ENCODE measurements around the gene IFI30.
"Not testable (repeated sequence)": the region's sequence is repeated elsewhere in the genome, so short reads cannot be mapped to it uniquely, and the experiment has no call there.

Gene IFI30

GRCh38 chr19:18204394-18205199, 31.0 kb downstream of the IFI30 start:
- DNase-seq = no peak

- no peak for DNase-seq
Measured at GRCh38 chr19:18205200-18205892, 31.7 kb downstream of the IFI30 start.

- no peak for DNase-seq
Measured at GRCh38 chr19:18206018-18206417, 32.4 kb downstream of the IFI30 start.

- DNase-seq = no peak
Measured at GRCh38 chr19:18208098-18208951, 34.7 kb downstream of the IFI30 start.

DNA sequence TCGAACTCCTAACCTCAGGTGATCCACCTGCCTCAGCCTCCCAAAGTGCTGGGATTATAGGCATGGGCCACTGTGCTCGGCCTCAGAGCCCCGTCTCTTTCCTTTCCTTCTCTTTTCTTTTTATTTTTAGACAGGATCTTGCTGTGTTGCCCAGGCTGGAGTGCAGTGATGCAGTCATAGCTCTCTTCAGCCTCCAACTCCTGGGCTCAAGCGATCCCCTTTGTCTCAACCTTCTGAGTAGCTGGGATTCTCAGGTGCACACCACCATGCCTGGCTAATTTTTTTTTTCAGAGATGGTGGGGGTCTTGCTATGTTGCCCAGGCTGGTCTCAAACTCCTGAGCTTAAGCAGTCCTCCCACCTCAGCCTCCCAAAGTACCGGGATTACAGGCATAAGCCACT, 36.3 kb downstream of the IFI30 start:
- not testable (repeated sequence) for DNase-seq

DNA sequence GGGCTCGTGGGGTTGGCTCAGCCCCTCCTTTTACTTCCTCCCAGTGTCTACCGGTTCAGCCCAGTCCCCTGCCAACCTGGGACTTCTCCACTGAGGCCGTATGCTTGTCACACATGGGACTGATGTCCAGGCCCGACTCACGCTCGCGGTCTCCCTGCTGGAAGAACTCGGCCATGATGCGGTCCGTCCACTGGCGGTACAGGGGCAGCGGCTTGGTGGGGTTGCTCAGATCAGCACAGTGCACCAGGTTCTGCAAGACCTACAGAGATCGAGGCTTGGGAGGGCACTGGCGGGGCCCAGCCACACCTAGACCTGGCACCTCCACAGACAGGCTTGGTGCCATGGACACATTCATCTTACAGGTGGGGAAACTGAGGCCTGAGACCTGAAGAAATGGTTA, 38.1 kb downstream of the IFI30 start:
- no peak for DNase-seq

DNA sequence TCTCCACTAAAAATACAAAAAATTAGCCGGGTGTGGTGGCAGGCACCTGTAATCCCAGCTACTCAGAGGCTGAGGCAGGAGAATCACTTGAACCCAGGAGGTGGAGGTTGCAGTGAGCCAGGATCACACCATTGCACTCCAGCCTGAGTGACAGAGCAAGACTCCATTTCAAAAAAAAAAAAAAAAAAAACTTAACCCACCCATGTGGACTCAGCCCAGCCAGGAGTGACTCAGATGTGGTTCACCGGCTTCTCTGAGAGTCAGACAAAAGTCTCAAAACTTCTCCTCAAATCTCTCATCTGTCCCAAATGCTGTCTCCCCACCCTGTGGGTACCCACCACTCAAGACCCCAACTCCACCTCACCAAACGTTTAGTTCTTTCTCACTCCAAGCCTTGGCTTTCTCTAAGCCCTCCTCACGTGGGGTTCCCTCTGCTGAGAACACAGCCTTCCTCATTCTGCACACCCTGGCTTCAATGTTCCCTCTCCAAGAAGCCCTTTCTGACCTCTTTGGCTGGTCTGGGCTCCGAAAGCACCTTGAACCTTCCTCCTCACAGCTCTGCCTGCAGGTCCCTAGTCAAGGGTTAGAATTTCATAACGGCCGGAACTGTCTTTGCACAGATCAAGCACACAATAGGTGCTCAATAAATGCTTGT, 41.3 kb downstream of the IFI30 start:
- DNase-seq = no peak

DNA sequence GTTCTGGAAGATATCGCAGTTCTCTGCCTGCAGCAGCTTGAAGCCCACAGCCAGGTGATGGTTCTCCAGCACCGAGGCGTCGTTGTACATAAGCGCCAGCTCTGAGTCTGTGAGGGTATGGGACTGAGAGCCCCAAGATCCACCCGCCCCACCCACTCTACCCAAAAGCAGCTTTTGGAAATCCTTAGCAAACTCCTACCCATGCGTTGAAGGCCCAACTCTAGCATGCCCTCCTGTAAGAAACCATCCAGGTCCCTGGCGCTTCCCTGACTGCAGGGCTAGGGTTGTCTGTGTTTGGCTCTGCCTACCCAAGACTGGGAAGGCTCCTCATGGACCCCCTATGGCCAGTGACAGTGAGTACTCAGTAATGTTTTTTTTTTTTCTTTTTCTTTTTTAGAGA, 43.2 kb downstream of the IFI30 start:
- no peak for DNase-seq

GRCh38 chr19:18218159-18218558, 44.5 kb downstream of the IFI30 start:
- no peak for DNase-seq

DNA sequence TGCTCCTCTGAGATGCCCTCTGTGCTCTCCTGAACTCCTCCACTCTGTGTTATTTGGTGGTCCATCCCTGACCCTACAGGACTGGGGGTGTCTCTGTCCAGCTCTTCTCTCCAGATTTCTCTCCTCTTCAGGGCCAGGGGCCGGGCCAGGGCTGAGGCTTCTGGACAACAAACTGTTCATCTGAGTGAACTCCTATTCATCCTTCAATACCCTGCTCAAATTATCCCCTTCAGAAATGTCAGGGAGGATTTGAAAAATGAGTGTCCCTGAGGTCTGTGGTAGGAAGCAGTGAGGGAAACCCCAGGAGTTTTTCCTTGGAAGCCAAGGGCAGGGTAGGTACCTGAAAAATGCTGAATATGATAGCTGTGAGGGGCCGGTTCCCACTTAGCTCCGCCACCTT, 45.0 kb downstream of the IFI30 start:
- DNase-seq = no peak

DNA sequence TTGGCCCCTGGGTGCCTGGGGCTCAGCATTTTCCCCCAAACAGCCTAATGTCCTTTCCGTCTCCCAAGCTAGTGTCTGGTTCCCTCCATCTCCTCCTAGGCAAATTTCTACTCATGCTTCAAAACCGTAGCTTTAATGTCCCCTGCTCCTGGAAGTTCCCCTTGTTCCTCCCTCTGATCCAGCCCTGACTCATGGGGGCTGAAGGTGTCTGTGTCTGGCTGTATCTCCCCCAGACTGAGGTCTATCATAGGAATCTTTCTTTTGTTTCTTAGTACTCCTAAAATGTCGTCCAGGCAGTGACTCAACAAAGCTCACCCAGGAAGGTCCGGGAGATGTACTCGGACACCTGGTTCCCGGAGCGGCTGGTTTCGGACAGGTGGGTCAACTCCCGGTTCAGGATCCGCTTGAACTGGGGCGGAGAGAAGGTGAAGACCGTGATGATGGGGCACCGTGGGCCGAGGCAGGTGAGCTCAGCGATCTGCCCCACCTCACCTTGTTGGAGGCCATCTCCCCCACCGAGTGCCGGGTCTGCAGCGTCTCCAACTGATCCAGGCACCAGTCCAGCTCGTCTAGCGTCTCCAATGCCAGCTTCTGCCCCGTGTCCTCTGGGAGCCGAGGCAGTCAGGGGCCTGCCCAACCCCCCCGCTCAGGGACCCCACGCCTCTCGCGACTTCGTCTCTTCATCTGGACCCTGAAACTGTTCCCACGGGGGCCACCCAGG, 46.5 kb downstream of the IFI30 start:
- DNase-seq = no peak

GRCh38 chr19:18220632-18221275, 47.1 kb downstream of the IFI30 start:
- DNase-seq = no peak

- no peak for DNase-seq
Measured at GRCh38 chr19:18221815-18222725, 48.5 kb downstream of the IFI30 start.

- DNase-seq = no peak
Measured at GRCh38 chr19:18223860-18224524, 50.4 kb downstream of the IFI30 start.

GRCh38 chr19:18224525-18225354, 51.1 kb downstream of the IFI30 start:
- DNase-seq = peak; percentile 76

DNA sequence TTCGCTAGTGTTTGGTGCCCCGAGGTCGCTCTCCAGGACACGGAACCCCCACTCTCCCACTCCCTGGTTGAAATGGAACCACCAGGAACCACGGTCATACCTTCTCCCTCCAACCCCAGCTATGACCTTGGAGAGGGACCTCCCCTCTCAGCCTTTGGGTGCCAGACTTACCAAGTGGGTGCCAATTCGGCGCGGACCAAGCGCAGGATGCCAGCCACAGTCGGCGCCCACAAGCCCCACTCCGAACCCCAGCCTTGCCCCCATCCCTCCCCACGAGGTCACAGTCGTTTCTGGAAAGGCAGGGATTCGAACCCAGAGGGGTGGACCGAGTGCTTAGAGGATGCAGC, 51.7 kb downstream of the IFI30 start:
- no peak for DNase-seq

DNA sequence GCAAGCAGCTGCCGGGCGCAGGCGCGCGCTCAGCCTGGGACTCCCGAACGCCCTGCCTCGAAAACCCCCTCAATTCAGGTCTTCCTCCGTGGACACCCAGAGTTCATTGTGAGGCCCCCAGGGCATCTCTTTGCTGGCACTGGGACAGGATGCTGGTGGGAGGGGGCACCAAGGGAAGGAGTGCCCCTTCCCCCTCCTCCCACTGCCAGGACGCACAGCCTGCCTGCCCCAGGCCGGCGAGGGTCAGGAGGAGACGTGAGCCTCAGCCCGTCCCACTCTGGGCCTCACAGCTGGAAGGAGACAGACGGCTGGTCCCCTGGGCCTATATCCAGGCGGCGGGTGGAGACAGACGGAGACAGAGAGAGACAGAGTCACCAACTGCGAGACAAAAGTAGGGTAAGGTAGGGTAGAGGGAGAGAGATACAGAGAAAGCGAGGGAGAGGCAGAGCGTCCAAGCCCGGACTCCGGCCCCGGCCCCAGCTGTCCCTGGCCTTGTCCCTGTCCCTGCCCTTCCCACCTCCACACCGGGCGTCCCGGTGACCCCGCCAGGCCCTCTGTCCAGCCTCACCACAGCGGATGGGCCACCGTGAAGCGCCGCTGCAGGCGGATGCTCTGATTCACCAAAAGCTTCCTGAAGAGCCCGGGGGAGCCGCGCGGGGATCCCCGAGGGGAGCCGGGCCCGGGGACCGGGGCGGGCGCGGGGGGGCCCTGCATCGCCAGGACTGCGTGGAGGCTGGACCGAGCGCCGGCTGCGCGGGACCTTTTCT, 52.3 kb downstream of the IFI30 start, which contains the start of gene PDE4C:
TSS of gene PDE4C (minus strand) at position 737 of the 767 bp plus-strand sequence. CDS start at position 714, 23 bp downstream.
- no peak for DNase-seq
